ENCODE data around the gene NKRF.
"Not testable (repeated sequence)": the region's sequence is repeated elsewhere in the genome, so short reads cannot be mapped to it uniquely, and the experiment has no call there.

The NKRF gene

DNA sequence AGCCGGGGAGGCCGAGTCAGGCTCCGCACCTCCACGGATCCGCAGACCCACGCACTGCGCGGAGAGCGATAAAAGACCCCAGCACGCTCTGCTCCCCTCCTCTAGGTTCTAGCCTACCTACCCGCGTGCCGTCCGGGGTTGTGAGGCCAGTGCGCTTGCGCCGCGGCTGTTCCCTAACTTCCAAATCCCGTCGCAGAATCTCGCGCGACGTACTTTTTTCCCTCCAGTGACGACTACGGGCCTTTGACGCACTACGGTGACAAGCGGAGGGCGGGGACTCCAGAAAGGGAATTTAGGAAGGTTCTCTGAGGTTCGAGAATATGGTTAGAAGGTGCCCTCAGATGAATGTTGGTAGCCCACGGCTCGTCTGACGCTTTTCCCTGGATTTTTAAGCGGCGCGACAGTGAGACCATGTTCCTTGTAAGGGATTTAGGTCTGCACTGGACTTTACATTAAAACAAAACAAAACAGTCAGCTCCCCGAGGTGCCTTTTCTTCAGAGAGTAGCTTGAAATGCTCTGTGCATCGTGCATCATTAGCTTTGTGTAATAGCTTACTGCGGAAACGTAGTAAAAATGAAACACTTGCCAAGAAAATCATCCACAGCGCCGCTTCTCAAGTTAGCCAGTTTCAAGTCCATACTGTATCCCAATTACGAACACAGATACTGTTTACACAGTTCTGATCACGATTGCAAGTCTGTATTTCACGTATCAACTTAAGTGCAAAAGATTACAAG, at the start of gene NKRF:
Gene NKRF, minus strand, starts transcription at position 145 of the 738 bp plus-strand sequence.
- FAIRE-seq (no peak), DNase-seq (ENCODE audit: insufficient read length, low spot score) (peak; percentile 60)

DNA sequence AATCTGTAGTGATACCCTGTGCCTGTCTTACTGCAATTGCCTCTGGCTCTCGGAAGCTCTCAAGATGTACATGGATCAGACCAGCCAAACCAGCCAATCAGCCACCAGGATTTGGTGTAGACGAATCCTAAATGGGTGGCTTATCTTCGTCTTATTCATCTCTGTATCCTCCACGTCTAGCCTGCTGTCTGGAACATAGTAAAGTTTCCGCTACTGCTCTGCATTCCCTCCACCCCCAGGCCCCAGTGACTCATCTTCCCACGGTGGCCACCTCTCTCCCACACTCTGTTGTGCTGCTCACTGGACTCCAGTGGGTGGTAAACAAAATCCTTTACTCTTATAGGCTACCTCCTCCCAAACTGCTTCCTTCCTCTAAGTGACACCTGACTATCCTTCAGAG, 48.9 kb upstream of the NKRF start:
- DNase-seq (ENCODE audit: insufficient read length, low spot score) (peak; percentile 13), FAIRE-seq (no peak)

DNA sequence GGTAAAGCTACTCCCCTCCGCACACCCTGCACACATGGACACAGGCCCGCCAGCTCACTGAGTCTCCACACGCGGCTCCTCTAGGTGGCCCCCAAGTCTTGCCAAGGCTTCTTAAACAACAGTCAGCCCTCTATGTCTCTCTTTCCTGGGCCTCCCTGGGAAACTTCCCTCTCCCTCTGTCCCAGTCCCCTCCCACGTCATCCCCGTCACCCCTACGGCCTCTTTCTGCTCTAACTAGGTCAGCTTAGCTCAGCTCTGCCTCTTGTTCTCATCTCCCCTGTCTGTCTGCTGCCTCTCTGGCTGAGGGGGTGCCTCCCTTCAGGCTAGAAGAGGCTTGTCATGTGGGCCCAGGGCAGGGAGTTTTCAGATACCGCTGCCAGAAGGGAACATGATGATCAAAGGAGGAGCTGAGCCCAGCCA, 47.9 kb upstream of the NKRF start:
- no peak for FAIRE-seq

DNA sequence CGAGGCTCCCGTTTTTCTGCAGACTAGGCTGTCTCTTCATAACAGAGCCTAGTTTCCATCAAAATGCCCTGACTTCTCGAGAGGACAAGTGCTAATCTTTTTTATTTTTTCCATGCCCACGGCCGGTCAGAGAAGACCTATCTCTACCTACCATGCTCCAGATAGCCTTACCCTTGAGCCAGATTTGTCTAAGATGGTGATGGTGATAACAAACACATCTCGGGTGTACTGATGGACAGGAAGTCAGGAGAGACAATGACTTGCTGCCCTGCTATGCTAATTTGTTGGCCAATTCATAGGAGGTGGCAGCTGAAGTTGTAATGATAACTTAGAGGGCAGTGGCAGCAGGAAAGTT, 42.2 kb upstream of the NKRF start:
- peak; percentile 54 for FAIRE-seq

More for the DNA sequence above, 47.9 kb upstream of the NKRF start:
- no peak for DNase-seq (ENCODE audit: insufficient read length, low spot score)

DNA sequence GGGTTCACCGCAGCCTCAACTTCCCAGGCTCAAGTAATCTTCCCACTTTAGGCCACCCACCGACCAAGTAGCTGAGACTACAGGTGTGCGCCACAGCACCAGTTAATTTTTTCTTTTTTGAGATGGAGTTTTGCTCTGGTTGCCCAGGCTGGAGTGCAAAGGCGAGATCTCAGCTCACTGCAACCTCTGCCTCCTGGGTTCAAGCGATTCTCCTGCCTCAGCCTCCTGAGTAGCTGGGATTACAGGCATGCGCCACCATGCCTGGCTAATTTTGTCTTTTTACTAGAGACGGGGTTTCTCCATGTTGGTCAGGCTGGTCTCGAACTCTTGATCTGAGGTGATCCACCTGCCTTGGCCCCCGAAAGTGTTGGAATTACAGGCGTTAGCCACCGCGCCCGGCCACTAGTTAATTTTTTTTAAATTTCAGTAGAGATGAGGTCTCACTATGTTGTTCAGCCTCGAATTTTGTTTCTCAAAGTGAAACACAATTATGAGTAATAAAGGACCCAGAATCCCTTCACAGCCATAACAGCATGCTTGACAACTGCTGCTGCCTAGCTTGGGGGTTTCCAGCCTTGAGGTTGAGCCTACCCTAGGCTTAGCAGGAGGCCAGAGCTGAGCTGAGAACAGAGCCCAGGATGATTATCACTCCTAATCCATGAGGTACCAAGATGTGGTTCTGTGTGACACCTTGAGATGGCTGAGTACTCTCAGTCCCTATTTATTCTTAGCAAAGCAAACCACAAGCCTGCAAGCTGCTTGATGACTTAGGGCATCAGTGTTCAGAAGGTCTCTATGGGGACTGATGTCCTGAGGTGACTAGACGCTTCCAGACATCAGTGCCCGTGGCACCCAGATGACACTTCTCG, 41.6 kb upstream of the NKRF start:
- FAIRE-seq (no peak), DNase-seq (ENCODE audit: insufficient read length, low spot score) (no peak)

More for the DNA sequence above, 42.2 kb upstream of the NKRF start:
- no peak for DNase-seq (ENCODE audit: insufficient read length, low spot score)

DNA sequence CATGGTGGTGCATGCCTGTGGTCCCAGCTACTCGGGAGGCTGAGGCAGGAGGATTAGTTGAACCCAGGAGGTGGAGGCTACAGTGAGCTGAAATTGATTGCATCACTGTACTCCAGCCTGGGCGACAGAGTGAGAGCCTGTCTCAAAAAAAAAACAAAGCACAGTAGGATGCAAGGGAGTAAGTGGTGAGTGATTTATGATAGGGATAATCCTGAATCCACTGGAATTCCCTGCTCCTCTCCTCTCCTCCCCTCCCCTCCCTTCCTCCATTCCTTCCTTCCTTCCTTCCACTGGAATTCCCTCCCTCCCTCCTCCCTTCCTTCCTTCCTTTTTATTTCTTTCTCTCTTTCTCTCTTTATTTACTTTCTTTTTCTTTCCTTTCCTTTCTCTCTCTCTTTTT, 40.9 kb upstream of the NKRF start:
- no peak for FAIRE-seq
- DNase-seq (ENCODE audit: insufficient read length, low spot score): no peak

DNA sequence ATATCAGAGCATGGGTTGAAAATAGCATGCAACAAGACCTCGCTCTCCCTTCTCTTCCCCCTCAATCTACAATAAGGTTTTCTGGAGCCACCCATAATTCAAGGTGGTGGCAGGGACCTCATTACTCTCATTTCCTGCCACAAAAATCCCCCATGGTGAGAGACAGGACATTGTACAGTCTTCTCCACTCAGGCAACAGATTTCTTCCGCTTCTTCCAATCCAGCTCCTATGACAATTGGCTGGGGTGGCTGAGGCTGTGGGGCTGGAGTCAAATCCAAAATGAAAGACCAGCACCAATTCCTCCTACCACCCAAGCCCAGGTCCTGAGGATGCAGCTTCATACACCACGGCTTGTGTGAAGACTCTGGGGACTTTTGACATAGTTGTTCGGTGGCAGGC, 40.3 kb upstream of the NKRF start:
- FAIRE-seq: no peak
- DNase-seq (ENCODE audit: insufficient read length, low spot score): no peak

DNA sequence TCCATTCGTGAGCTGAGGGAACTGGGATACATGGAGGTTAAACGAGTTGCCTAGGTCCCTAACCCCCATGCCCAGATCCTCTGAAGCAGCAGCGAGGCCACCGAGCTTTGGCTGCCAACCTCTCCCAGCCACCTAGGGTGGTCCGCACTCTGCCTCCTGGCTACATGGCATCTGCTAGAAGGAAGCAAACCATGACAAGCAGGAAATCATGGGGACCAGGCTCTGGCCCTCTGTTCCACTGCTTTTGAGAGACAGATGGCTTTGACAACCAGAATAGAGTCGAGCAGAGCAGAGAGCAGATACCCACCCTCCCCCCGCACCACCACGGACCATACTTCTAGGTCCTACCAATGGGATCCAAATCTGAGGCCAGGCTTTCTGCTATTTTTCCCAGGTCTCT, 37.5 kb upstream of the NKRF start:
- no peak for FAIRE-seq
- no peak for DNase-seq (ENCODE audit: insufficient read length, low spot score)

DNA sequence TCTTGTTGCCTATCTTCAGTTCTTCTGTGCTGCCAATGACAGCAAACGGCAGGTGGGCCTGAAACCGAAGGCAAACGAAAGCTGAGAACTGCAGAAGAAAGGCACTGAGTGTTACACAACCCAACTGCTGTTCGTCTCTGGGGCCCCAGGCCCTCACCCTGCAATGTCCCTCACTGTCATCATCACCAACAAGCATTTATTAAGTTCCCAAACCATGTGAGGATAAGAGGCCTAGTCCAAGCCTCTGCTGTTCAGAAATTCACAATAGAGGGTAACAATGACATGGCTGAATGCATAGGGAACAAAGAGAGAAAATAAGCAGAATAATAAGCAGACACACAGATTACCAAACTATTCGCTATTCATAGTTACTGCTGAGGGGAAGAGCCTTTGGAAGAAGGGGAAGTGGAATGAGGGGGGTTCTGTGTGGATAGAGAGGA, 34.5 kb upstream of the NKRF start:
- DNase-seq (ENCODE audit: insufficient read length, low spot score) (no peak), FAIRE-seq (no peak)

DNA sequence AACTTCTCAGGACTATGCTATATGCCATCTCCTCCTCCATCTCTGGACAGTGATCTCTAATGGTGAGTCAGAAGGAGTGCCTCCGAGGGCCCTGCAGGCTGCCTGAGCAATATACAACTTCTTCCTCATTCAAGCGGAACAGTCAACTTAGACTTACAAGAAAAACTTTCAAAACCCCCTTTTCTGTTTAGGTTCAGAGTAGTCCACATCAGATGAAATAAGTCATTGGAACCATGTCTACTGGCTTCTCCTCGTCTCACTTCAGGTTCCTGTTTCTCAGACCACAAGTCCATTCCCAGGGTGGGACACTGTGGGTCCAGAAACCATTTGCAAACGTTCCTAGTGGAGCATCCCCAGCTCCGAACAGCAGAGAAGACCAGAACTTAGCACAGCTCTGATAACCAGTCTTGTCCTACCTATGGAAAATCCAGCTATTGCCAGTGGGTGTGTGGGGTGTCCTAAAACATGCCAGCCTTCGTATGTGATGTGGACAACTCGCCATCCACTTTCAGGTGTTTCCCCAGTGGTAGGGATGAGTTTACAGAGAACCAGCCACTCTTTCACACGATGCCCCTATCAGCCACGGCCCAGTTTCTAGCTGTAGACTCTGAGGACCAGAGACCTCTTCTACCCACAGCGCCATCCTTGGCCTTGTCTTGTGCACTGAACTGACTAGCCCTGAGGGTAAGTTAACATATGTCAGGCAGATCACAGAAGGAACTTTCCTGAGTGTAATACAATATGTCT, 32.7 kb upstream of the NKRF start:
- DNase-seq (ENCODE audit: insufficient read length, low spot score): no peak
- no peak for FAIRE-seq

DNA sequence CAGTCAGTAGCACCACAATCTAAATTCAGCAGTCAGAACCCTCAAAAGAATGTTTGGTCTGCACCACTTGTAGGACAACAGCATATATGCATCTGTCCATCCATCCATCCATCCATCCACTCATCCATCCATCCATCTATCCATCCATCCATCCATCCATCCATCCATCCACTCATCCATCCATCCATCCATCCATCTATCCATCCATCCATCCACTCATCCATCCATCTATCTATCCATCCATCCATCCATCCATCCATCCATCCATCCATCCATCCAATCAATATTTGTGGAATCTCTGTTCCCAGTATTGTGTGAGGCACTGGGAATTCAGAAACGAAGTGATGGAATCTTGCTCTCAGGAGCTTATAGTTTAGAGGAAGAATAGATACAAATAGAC, 31.2 kb upstream of the NKRF start:
- not testable (repeated sequence) for FAIRE-seq; DNase-seq (ENCODE audit: insufficient read length, low spot score)

DNA sequence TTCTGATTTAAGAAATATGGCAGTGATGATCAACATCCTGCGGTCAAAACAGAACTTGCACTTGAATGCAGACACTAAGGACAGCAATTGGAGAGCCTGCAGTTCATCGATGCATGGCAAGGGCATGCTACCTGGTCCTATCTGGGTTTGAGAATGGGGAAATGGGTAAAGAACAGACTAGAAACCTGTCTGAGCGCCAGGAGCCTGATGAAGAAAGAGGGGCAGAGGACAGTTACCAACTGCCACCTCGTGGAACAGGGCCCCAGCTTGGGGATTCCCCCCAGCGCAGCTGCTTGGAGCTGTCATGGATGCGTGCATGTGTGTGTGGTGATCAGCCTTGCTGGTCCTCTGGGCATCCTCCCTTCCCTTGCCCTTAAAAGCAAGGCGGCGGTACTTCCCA, 30.2 kb upstream of the NKRF start:
- FAIRE-seq: no peak

DNA sequence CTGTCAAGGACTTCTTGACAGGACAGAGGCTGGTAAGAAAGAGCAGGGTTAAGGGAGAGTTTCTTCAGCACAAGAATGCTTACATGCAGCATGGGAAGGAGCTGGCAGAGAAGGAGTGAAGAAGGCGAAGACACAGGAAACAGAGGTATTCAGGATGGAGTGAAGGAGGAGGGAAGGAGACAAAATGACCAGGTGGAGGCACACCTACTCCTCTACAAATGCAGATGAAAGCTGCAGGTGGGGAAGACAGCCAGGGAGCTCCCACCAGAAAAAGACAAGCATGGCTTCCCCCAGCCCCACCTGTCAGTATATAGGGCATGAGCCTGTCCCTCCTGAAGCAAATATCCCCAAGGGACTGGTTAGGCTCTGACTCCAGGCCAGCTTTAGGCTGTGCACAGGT, 29.6 kb upstream of the NKRF start:
- no peak for FAIRE-seq

More for the DNA sequence above, 30.2 kb upstream of the NKRF start:
- DNase-seq (ENCODE audit: insufficient read length, low spot score): no peak

DNA sequence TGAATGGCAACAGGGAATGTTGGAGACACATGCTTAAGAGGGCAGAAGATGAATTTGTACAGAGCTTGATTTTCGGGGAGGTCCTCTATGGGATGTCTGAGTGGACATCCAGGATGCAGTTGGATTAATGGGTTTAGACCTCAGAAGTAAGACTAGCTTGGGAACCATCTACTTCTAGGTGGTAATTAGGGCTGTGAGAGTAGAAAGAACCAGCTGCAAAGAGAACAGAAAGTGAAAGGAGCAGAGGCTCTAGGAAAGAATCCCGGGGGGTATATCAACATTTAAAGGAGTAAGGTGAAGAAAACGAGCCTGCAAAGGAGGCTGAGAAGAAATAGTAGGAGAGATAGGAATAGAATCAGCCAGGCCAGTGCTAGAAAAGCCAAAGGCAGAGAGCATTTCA, 29.0 kb upstream of the NKRF start:
- FAIRE-seq (no peak), DNase-seq (ENCODE audit: insufficient read length, low spot score) (no peak)

More for the DNA sequence above, 29.6 kb upstream of the NKRF start:
- DNase-seq (ENCODE audit: insufficient read length, low spot score): no peak

DNA sequence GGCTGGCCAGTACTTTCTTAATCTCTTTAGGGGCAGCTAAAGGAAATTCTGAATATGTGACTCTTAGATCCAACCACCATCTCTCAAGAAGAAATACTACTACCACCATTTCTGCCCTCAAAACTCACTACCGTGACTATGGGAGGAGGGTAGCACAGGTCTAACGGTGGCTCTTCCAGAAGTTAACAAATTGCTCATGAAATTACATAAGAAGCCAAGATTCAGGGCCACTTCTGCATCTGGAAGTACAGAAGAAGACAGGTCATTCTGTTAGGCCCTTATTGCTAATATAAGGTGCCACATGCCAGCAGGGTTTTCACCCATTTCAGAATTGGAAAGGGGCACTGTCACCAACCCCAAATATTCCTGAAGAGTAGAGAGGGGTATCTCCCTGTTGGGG, 19.6 kb upstream of the NKRF start:
- no peak for FAIRE-seq
- DNase-seq (ENCODE audit: insufficient read length, low spot score): no peak

DNA sequence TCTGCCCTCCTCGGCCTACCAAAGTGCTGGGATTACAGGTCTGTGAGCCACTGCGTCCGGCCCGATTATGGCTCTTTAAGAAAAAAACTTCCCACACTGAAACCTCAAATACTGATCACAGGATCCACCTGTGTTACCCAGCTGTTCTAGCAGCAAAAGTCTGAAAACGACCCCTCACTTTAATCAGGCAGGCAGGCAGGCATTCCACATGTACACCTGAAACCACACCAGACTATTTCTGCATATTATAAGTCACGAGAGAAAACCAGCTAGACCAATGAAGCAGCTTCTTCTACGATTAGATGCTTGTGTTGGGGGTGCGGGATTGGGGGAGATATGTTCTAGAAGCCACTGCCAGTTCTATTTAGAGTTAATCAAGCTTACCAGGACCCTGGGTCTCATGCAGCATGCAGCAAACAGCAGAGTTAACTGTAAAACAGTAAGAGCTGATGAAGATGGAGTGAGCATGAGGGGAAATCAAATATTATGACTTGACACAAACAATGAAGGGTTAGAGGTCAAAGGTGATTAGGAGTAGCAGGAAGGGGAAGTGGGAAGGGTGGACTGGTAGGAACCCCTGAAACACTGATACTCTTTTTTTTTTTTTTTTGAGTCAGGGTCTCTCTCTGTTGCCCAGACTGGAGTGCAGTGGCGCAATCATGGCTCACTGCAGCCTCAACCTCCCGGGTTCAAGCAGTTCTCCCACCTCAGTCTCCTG, 18.9 kb upstream of the NKRF start:
- DNase-seq (ENCODE audit: insufficient read length, low spot score): no peak
- no peak for FAIRE-seq

DNA sequence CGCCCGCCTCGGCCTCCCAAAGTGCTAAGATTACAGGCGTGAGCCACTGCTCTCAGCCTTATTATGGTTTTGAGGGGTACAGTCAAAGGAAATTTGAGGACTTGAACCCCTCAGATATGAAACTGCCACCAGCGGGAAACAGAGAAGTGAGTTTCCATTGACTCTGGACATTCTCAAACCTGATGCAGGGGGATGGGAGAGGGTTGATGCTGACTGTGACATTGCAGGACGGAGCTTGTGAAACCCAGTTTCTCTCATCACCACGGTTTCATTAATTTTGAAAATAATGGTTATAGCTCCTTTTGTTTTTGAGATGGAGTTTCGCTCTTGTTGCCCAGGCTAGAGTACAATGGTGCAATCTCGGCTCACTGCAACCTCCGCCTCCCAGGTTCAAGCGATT, 18.2 kb upstream of the NKRF start:
- DNase-seq (ENCODE audit: insufficient read length, low spot score) (no peak), FAIRE-seq (no peak)

DNA sequence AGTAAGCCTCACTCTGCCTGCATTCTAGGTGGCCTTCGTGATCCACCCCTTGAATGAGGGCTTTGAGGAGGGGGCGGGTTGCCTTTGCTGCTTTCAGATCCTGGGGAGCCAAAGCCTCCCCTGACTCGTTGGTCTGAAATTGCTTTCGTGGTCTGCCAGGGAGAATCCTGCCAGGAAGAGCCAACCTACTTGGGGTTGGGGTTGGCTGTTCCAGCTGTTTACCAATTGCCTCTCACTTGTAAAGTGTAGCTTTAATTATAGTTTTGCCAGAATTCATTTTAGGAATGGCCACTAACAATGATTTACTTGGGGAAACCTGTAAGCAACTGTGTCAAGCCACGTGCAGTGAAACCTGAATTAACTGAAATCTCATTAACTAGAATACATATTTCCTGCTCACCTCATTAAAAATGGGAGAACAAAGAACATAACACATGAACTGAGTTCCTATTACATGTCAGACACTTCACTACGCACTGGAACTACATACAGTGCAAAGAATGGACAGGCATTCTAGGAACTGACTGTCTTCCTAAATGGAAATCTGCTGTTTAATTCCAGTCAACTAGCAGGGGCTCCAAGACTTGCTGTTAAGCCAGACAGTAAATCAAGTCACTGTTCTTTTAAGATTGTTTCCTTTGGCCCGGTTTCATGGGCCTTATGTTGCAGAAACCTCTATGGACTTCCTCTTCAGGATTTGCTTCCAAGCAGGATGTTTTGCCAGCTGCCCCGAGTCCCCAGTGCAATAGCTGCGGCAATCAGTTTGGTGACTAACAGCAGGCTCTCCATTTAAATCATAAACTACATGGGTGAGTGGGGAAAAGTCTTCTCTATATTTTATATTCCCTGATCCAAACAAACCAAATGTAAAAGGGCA, 16.4 kb upstream of the NKRF start:
- DNase-seq (ENCODE audit: insufficient read length, low spot score) (no peak), FAIRE-seq (no peak)

DNA sequence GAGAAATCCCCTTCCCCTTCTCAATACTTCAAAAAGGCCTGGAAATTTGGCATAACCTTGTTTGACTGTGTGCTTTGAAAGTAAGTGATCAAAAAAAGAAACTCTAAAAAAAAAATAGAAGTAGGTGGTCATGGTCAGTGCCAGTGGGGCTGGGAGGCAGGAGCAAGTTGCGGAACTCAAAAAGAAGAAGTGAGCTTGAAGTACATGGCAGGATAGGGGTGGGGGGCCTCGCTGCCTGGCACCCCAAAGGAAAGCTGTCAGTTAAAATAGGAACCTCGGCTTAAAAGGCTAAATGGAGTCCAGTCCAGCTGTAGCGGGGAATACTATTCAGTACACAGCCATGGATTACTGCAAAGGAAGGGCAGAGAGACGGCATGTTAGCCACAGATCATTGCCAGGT, 12.2 kb upstream of the NKRF start:
- DNase-seq (ENCODE audit: insufficient read length, low spot score): no peak
- no peak for FAIRE-seq

Data from HTR-8/SVneo (cell line).